Ascending aorta (tissue), 2 donors: ENCODE data around the gene MYO3B. TPM values are rescaled to one million over a fixed set of nuclear protein-coding genes. Genes with fewer than 3 reads are reported as not detected.

Source experiments
- DNase-seq, 2 donors: peaks; one replicate each; pipeline ENCODE4 v3.0.0-alpha.2; 2019; ENCODE audit warnings: low spot score in 2 of 2
- H3K27ac ChIP-seq, 2 donors: fragments of 200-600 bp; sonication (generic); one replicate each; pipeline ENCODE4 v1.5.1; 2016 to 2017; ENCODE audit warnings: mild to moderate bottlenecking in 1 of 2
- H3K27me3 ChIP-seq: fragments of 200-600 bp; sonication (generic); one replicate; pipeline ENCODE4 v1.5.1; 2017
- H3K36me3 ChIP-seq, 2 donors: fragments of 200-600 bp; sonication (generic); one replicate each; pipeline ENCODE4 v1.5.1; 2016
- H3K4me1 ChIP-seq, 2 donors: fragments of 200-600 bp; sonication (generic); one replicate each; pipeline ENCODE4 v1.5.1; 2016 to 2017; ENCODE audit warnings: mild to moderate bottlenecking in 1 of 2
- H3K4me3 ChIP-seq, 2 donors: fragments of 200-600 bp; sonication (generic); one replicate each; pipeline ENCODE4 v1.5.1; 2016 to 2017; ENCODE audit warnings: mild to moderate bottlenecking in 1 of 2
- H3K9me3 ChIP-seq, 2 donors: fragments of 200-600 bp; sonication (generic); one replicate each; pipeline ENCODE4 v1.5.1; 2016
- intact Hi-C: fragments of 100-400 bp; cut with DNase I; formaldehyde crosslinking; loops from one replicate; pipeline ENCODE4 v1.15.1; 2023
- total RNA-seq: library from RNA; depleted of rRNA; stranded (reverse); fragments of >200 nt; gene quantifications from one replicate; pipeline ENCODE4 v1.1.0, GENCODE V29; 2016
- TF ChIP-seq, protein P1 (sequence below), 3 experiments: fragments of 200-600 bp in 2 of 3; fragments of 450-650 bp in 1 of 3; sonication (generic) in 2 of 3; IDR thresholded peaks; one replicate each; pipeline ENCODE4 v1.5.1; 2016 to 2019; ENCODE audit warnings: antibody characterized with exemption in 3 of 3, mild to moderate bottlenecking in 1 of 3, moderate library complexity in 1 of 3

Gene MYO3B
- total RNA-seq, 1 donor from 2014 or later, result not detected

GRCh38 chr2:170477630-170478029 is 299.7 kb downstream of the MYO3B start:
- TF ChIP-seq, protein P1, sequence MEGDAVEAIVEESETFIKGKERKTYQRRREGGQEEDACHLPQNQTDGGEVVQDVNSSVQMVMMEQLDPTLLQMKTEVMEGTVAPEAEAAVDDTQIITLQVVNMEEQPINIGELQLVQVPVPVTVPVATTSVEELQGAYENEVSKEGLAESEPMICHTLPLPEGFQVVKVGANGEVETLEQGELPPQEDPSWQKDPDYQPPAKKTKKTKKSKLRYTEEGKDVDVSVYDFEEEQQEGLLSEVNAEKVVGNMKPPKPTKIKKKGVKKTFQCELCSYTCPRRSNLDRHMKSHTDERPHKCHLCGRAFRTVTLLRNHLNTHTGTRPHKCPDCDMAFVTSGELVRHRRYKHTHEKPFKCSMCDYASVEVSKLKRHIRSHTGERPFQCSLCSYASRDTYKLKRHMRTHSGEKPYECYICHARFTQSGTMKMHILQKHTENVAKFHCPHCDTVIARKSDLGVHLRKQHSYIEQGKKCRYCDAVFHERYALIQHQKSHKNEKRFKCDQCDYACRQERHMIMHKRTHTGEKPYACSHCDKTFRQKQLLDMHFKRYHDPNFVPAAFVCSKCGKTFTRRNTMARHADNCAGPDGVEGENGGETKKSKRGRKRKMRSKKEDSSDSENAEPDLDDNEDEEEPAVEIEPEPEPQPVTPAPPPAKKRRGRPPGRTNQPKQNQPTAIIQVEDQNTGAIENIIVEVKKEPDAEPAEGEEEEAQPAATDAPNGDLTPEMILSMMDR (IDR thresholded peaks at IDR 0.05), result no peak
- DNase-seq, result no peak
- intact Hi-C loops, result no loop called here
- H3K4me1 ChIP-seq, result no peaks in the 10 kb centered on the region
- H3K9me3 ChIP-seq, result no peaks in the 10 kb centered on the region
- no peak overlapping the region for H3K4me3 ChIP-seq
- H3K27ac ChIP-seq, result no peak overlapping the region
- no peaks in the 10 kb centered on the region for H3K27me3 ChIP-seq
- no peaks in the 10 kb centered on the region for H3K36me3 ChIP-seq

DNA sequence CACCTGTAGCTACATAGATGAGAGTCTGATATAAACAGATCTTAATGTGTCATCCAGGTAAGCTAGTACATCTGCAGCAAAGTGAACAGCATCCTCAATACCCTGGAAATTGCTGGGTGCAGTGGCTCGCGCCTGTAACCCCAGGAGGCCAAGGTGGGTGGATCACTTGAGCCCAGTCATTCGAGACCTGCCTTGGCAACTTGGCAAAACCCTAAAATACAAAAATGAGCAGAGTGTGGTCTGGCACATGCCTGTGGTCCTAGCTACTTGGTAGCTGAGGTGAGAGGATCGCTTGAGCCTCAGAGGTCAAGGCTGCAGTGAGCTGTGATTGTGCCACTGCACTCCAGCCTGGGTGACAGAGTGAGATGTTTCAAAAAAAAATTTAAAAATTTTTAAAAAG is 303.3 kb downstream of the MYO3B start:
- intact Hi-C loops, result no loop called here
- H3K4me3 ChIP-seq, result no peak overlapping the region
- no peak overlapping the region for H3K27ac ChIP-seq
- H3K9me3 ChIP-seq, result no peaks in the 10 kb centered on the region
- H3K36me3 ChIP-seq, result no peaks in the 10 kb centered on the region
- TF ChIP-seq, protein P1 (IDR thresholded peaks at IDR 0.05), result no peak
- no peak for DNase-seq
- no peaks in the 10 kb centered on the region for H3K27me3 ChIP-seq
- no peaks in the 10 kb centered on the region for H3K4me1 ChIP-seq

- intact Hi-C loops, result no loop called here
- no peak overlapping the region for H3K27ac ChIP-seq
- H3K27me3 ChIP-seq, result no peaks in the 10 kb centered on the region
- DNase-seq, result no peak
- H3K9me3 ChIP-seq, result no peaks in the 10 kb centered on the region
- TF ChIP-seq, protein P1 (IDR thresholded peaks at IDR 0.05), result no peak
- H3K4me3 ChIP-seq, result no peak overlapping the region
- H3K36me3 ChIP-seq, result no peaks in the 10 kb centered on the region
- H3K4me1 ChIP-seq, result no peaks in the 10 kb centered on the region
Observed at GRCh38 chr2:170484552-170484951, 306.6 kb downstream of the MYO3B start.

DNA sequence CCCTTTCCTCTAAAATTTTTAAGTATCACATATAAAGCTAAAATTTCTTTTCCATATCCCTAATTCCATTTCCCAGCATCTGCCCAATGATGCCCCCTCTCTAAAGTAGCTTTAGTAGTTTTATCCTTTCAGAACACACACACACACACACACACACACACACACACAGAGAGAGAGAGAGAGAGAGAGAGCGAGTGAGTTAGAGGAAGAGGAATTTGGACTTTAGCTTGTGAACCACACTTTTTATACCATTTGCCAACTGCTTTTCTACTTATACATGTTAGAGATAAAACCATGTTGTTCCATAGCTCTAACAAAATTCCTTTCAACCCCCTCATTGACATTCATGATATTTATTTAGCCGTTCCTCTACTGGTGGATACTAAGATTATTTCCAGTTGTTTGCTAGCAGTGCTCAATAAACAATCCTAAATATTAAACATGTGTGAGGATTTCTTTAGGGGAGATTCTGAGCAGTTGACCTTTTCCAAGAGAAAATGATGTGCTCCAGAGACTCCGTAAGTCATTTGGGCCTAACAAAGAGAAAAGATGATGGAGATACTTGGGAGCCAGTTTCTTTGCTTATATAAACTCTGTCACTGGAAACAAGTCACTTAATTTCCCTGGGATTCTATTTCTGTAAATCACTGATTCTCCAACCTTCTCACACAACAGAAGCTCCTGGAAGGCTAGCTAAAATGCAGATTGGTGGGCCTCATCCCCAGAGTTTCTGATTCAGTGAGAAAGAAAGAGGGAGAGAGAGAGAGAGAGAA is 307.5 kb downstream of the MYO3B start:
- no peaks in the 10 kb centered on the region for H3K36me3 ChIP-seq
- intact Hi-C loops, result loop anchor here (1.0 to 5.0 kb wide), 2 partner anchors 232 to 330 kb away; partner anchors contain the start of gene SP5
- no peak overlapping the region for H3K4me3 ChIP-seq
- no peaks in the 10 kb centered on the region for H3K27me3 ChIP-seq
- no peaks in the 10 kb centered on the region for H3K4me1 ChIP-seq
- DNase-seq, result no peak
- H3K27ac ChIP-seq, result no peak overlapping the region
- no peaks in the 10 kb centered on the region for H3K9me3 ChIP-seq
- TF ChIP-seq, protein P1 (IDR thresholded peaks at IDR 0.05), result no peak

DNA sequence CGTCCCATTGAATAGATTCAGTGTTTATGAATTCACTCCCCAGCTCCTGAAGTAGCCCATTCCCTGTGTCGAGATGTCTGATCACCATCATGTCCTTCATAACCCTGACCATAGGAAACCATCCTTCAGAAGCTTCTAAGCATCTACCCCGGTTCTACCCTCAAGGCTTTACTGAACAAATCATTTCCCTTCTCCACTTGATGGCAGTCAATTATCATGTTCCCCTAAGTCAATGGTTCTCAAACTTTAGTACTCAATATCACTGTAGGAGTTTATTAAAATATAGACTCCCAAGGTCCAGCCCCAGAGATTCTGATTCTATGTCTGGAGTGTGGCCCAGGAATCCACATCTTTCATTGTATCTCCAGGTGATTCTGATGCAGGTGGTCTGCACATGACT is 308.8 kb downstream of the MYO3B start:
- TF ChIP-seq, protein P1 (IDR thresholded peaks at IDR 0.05), result peak in 2 of 3 experiments; percentile 20 to 49
- intact Hi-C loops, result loop anchor here (1.0 to 5.0 kb wide), 2 partner anchors 231 to 329 kb away; partner anchors contain the start of gene SP5
- Histone ChIP-seq H3K27me3 (no peaks in the 10 kb centered on the region), H3K36me3 (no peaks in the 10 kb centered on the region), H3K4me1 (no peaks in the 10 kb centered on the region), H3K9me3 (no peaks in the 10 kb centered on the region), H3K27ac (no peak overlapping the region), H3K4me3 (no peak overlapping the region)
- DNase-seq, result no peak
